GM18508 (cell line): ENCODE results near the gene PIP4K2B.
A peak's percentile ranks its signal among the peaks of the same experiment; 100 is the strongest.

ENCODE experiments used
- ATAC-seq: cut with Tn5 transposase; IDR thresholded peaks from one replicate; pipeline ENCODE4 v1.9.1; 2021; ENCODE audit warnings: moderate number of reproducible peaks; ENCODE audit not compliant: insufficient read depth, unreplicated experiment

Gene PIP4K2B

DNA sequence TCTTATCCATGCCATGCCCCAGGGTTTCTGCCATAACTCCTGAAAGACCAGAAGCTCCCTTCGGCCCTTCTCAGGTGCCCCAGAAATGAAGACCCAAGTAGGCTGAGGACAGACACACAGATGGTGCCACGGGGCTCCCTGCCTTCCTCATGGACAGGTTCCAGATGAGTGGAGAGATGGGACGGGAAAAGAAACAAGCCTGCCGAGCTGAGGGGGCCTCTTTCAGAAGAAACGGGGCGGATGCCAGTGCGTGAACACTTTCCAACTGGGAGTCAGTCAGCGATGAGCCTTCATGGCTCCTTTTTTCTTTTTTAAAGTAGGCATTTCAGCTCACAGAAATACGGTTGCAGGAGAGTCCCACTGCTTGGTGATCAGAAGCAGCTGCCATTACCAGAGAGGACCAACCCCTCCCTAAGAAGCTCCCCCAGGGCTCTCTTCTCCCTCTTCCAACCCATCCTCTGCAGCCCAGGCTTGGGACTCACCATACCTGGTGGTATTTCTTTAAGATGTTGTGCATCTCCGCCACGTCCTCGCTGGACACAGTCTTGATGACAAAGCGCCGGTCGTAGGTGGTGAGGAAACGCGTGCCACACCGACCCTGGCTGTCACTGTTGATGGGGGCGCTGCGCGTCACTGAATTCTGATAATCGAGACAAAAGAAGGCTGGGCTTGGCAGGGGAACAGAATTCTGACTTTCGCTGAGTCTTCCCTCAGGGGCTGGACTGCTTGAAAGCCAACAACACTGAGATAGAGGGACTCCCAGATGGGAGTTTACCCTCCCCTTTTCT, 19.2 kb downstream of the PIP4K2B start:
- no peak for ATAC-seq

DNA sequence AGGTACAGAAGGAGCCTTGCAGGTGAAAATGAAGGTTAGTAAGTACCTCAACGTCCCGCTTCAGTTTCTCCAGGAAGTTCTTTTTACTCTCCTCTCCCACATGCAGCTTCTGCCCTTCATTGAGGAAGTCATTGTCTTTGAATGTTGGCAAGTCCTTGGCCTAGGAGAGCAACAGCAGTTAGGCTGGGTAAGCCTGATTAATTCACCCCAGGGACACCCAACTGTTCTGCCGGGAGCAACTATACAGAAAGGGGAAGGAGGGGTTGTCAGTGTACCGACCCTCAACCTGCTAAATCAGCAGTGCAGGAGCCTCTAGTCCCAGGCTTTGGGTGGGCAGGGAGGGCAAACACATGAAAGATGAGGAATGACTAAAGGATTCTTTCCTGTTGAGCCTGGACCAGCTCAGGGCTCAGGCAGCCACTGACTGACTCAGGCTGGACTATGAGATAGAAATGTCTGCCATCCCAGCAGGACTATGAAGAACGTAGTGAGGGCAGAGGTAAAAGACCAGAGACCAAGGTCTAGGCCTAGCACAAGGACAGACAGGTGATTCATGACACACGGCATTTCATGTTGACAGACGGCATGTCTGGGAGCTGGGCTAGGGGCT, 21.6 kb downstream of the PIP4K2B start:
- no peak for ATAC-seq

DNA sequence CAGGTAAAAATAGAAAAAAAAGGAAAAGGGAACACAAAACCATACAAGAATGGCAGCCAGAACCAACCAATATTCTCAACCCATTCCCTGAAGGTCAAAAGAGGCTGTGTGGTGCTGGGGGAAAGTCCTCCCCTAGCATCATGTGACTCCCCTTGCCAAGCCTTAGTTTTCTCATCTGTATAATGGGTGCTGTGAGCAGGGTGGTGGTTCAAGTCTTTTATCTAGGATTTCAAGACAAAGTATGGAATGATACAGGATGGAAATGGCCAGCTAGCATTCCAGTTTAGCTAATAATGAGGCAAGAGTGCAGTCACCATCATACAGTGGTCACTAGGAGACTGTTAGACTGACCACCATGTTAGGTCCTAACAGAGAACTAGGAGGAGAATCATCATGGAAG, 26.1 kb downstream of the PIP4K2B start:
- ATAC-seq: no peak

DNA sequence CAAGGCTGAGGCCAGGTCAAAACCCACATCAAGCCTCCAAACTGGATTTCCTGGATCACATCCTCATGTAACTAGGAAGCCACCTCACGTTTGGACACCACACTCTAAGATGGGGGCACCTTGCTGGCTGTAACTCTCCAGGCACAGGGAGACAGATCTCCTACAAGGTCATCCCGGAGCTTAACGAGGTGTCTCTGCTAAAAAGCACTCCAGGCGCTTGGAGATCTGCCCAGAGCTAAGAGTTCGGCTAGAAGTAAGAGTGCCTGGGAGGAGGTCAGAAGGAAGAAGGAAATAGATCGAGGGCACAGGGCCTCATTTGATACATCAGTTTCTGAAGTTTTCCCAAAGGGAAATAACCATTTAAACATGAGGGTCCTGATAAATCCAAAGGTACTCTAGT, 30.9 kb downstream of the PIP4K2B start:
- no peak for ATAC-seq

DNA sequence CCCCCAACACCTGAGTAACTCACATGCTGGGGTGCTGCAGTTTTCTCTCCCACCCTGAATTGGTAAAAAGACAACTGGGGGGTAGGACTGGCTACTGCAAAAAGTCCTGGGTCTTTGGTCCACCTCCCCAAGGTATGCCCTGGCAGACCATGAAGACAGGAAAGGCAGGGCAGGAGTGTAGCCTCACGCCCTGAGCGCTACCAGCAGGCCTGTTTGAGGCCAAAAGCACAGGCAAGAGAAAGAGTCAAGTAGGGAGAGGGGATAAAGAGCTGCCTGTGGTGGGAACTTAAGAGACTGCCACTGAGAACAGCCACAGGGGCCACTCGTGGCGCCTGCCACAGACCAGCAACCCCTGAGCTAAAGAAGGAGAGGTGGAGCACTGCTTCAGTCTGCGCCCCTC, 33.0 kb downstream of the PIP4K2B start:
- no peak for ATAC-seq

DNA sequence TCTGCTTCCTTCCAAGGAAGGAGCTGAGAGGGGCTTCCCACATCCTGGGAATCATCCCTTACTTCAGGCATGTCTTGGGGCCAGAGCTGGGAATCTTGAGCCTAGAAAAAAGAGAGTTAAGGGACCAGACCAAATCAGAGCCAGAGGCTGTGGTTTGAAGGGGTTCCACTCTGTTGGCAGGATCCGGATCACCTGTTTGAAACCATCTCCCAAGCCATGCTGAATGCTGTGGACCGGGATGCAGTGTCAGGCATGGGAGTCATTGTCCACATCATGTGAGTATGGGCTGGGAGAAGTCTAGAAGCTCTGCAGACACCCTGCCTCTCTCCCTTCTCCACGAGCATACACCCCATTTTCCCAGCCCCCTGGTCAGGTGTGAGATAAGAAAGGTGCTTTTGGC, 37.1 kb downstream of the PIP4K2B start:
- ATAC-seq: no peak

DNA sequence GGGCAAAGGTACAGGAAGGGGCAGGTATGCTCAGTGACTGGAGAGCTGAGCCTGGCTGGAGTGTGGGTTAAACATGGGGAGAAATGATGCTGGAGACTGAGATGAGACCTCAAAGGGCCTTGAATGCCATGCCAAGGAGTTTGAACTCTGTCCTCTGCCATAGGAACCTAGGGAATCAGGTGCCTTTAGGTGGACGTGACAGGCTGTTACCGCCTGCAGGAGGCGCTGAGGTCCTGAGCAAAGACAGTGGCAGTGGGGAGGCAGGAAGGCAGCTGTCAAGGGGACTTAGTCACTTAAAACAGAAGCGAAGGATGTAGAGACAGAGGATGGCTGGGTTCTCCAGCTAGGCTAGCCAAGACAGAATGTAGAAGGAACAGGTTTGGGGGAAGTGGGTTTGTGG, 37.7 kb downstream of the PIP4K2B start:
- ATAC-seq: no peak

DNA sequence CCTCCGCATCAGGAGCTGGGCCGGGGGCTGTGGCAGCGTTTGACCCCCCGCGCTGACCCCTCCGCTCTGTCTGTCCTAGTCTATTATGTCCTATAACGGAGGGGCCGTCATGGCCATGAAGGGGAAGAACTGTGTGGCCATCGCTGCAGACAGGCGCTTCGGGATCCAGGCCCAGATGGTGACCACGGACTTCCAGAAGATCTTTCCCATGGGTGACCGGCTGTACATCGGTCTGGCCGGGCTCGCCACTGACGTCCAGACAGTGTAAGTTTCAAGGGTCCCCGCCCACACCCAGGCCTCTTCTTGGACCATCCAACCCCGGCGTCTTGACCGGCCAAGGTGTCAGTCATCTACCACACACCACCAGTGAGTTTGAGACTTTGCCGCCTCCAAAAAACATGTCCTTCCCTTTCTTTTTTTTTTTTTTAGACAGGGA, 46.3 kb downstream of the PIP4K2B start:
- no peak for ATAC-seq

DNA sequence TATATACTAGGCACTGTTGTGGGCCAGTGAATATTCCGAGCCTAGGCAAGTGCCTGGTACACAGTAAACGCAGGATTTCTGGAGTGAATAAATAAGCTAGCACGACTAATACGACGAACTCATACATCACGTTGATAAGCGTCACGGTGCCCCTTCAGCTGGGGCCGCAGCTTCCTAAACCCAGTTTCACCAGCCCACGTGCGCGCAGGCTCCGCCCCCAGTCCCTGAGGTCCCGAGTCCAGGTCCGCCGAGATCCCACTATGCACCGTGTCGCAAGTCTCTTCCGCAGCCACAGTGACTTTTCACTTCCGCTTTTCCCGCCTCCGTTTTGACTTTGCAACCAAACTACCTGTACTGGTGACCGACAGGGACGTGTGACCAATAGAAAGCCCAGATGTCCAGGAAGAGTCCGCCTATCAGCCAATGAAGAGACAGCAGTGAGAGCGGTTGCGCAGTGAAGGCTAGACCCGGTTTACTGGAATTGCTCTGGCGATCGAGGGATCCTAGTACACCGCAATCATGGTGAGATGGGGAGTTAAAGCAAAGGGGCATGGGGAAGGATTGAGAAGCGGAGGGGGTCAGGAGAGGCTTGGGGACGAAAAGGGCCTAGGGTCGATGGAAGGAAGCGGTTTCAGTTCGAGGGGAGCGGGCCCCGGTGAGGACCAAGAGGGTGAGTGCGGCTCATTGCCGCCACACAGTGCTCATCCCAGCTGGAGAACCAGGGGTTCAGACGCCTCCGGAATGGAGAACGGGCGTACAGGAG, 46.9 kb downstream of the PIP4K2B start, which contains the start of gene PSMB3:
Gene PSMB3, plus strand, starts transcription at position 434 of the 763 bp plus-strand sequence. Its CDS starts 86 bp downstream, at position 520.
- ATAC-seq: peak; percentile 78

DNA sequence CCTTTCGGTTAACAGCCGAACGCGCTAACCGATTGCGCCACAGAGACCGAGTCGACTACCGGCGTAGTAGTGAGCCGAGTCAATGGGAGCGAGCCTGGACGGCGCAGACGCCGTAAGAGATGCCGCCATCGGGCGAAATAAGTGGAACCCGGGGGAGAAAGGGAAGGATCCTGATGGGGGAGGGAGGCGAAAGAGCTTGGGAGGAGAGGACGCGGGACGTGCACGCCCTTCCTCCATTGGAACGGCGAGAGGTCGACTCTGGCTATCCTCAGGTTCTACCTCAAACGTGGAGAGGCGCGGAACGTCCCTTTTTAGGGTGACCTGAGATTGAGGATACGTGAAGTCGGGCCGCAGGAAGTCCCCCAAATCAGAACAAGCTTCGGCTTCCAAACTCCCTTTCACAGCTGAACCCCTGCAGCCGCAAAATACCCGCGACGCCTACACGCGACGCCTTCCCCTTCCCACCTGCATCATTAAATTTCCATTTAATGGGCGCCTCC, 47.5 kb downstream of the PIP4K2B start:
- ATAC-seq: peak; percentile 2

DNA sequence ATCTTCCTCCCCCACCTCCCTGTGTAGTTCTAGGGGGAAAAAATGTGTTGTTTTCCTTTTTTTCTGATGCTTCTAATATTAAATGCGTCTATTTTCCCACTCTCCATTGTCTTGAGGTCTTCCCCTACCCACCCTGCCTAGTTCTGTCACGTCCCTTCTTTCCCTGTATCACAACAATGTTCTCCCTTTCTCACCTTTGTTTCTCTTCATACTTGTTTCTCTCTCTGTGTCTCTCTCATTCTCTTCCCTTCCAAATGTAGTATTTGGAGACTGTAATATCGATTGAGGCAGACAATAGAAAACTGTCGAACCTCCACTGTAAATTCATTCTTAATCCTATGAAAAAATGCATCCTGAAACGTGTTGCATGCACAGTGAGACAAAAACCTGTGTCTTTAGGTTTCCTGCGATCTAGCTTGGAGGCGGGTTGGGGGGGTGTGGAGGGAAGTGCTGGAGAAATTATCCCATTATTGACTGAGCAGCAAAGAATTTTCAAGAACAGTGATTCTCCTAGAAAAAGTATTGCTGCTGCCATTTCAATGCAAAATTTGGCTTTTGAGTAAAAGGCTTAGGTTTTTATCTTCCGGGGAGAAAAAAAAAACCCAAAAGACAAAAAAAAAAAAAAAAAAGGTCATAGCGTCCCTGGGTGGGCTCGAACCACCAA, 48.1 kb downstream of the PIP4K2B start:
- ATAC-seq: no peak

DNA sequence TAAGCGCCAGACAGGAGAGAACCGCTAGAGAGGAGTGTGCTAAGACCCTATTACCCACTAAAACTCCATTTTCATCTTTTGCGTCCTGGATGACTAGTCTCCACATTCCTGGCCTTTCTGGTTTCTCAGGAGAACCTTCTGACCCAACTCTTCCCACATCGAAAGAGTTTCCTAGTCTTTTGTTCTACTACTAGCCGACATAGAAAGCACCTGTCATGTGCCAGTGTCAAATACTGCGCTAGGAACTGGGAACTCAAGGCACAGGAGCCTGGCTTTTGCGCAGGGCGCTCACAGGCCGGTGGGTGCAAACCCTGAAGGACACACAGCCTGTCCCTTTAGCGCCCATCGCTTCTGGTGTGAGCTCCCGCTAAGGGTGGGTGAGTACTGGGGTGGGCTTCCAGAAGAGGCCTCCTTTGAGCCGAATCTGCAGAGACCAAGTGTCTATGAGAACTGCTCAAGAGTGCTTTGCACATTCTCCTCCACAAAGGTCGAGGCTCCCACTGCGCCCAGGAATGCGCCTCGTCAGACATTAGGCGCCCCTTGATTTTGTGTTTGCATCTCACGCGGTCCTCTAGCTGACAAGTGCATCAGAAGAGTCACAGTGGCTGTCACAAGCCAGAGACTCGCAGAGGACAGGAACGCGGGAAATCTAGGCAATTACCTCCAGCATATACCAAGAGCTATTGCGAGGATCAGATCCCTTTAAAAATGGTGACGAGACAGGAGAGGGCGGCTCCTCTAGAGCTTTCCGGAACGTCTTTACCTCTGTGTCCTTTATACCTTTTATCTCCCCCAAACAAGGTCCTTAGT, 48.8 kb downstream of the PIP4K2B start:
- no peak for ATAC-seq

DNA sequence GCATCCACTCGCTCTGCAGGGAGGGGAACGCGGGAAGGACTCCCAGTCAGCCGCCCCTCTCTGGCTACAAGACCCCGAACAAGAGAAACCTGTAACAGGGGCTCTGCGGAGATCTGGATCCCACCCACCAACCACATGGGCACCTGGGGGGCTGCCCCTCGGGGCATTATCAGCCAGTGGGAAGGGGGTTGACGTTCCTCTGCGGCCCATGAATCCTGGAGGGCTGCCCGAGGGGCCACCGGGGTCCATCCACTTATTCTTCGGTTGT, 49.4 kb downstream of the PIP4K2B start:
- no peak for ATAC-seq

DNA sequence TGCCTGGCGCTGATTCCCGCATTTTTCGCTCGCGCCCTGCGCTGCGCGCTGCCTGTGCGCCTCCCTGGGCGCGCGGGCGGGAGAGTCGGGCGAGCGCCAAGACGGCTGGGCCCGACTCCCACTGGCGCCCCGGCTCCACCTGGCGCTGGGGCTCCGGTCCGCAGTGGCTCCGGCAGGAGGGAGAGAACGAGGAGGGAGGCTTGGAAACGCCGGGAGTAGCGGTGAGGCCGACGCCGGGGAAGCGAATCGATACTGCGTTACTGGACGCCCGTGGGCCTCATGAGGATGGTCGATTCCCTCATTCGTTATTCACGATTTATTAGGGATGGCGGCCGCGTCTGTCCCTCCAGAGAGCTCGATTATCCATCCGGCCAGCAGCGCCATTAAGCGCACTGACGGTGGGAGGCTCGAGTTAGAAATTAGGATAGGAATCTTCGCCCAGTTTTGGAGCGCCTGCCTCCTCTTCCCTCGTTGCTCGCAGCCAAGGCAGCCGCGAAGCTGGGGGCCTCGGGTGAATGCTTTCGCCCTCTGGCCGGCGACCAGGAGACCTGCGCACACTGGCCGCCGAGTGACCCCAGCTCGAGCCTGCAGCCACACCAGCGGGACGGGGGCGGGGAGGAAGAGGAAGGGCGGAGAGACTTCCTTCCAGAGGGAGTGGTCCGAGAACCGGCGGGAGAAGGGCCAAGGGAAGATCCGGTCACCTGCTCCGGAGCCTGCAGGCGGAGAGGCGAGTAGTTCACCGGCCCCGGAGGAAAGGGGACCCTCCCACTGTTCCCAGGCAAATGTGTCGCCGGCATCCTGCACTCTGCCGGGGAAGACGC, 49.9 kb downstream of the PIP4K2B start:
- ATAC-seq: no peak

DNA sequence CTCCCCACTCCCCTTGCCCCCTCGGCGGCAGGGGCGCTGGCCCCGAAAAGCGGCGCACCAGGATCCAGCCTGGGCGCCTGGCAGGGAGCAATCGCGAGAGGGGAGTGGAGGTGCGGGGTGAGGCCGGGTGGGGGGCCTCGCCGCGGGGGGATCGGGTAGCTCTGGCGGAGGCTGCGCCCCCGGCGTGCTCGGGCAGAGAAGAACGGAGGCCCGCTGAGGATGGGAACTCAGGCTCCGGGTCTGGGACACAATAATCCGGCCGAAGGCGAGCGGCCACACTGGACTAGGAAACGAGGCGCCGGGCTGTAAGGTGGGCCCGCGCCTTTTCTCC, 50.5 kb downstream of the PIP4K2B start:
- no peak for ATAC-seq

DNA sequence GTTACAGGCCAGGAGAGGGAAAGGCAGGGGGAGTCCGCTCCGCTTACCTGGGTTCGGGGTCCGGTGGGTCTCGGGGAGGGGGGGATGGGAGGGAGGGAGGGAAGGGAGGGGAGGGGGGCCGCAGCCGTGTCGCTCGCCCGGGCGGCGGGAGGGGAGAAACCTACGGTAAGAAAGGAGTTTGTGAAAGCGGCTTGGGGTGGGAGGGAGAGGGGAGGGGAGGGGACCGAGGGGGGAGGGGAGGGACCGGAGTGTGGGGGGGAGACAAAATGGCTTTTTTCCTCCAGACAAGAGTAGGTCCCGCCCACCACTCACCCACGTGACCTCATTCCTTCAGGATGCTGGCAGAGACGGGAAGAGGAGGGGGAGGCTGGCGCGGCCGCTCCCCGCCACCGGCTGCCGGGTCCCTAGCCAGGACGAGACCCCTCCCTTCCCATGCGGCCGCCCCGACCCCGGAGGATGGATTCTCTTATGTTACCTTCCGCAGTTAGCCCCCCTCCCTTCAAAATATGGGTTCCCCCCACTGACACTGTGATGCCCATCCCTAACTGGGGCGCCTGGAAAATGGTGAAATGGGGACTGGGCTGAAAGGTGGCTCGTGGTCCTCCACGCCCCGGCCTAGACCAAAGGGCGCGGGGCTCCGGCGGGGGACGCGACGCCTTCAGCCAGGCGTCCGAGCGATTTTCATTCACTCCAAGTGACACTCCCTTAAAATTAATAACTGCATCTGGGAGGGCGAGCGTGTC, 51.0 kb downstream of the PIP4K2B start, which contains the start of gene PCGF2:
Gene PCGF2, minus strand, starts transcription at position 188 of the 743 bp plus-strand sequence. CDS start 7,934 bp downstream, outside the sequence.
- no peak for ATAC-seq

DNA sequence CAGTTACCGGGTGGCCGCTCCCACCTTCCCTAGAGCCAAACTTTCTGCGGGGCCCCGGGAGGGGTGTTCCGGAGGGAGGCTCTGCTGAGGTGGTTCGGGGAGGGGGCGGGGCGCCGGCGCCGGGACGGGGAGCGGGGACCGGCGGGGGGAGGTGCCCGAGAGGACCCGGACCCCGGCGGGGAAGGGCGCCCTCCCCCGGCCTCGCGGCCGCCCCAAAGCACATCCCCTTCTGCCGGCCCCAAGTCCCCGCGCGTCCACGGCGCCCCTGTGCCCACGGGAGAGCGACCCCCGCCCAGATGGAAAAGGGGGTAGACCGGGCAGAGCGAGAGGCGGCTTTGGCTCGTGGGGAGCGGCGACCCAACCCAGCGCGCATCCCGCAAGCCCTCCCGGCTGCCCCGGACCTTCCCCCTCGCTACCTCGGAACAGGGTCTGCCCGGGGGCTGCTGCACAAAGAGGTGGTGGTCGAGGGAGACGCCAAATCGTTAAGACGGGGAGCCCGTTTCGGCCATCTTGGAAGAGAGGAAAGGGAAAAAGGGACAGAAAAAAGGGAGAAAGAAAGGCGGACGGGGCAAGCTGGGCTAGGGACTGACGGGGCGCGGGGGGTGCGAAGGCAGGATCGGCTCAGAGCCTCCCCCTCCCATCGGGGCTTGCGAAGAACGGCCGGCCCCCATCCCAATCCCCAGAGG, 51.8 kb downstream of the PIP4K2B start:
- no peak for ATAC-seq
